Esophagus (tissue), 2 donors: ENCODE data around the gene FBXL7. TPM values are rescaled to one million over a fixed set of nuclear protein-coding genes. Genes with fewer than 3 reads are reported as not detected.

ENCODE experiments used
- H3K27ac ChIP-seq, 2 donors: one replicate each; pipeline ENCODE4 v1.5.1; 2013; ENCODE audit warnings: low read depth in 2 of 2, mild to moderate bottlenecking in 2 of 2, inconsistent platforms in 1 of 2, low read length in 1 of 2, moderate library complexity in 1 of 2
- H3K27me3 ChIP-seq, 2 donors: one replicate each; pipeline ENCODE4 v1.6.1; 2013; ENCODE audit warnings: low read length in 2 of 2, control low read depth in 1 of 2, mild to moderate bottlenecking in 1 of 2; ENCODE audit not compliant: insufficient read depth in 2 of 2, control insufficient read depth in 1 of 2
- H3K36me3 ChIP-seq, 2 donors: one replicate each; pipeline ENCODE4 v1.6.1; 2013; ENCODE audit warnings: low read length in 1 of 2; ENCODE audit not compliant: control insufficient read depth in 2 of 2, insufficient read depth in 2 of 2
- H3K4me1 ChIP-seq, 2 donors: one replicate each; pipeline ENCODE4 v1.6.1; 2013; ENCODE audit warnings: low read length in 1 of 2; ENCODE audit not compliant: control insufficient read depth in 2 of 2, insufficient read depth in 2 of 2
- H3K4me3 ChIP-seq, 2 donors: one replicate each; pipeline ENCODE4 v1.5.1; 2013; ENCODE audit warnings: low read length in 2 of 2, mild to moderate bottlenecking in 2 of 2, low read depth in 1 of 2, moderate library complexity in 1 of 2
- H3K9me3 ChIP-seq, 2 donors: one replicate each; pipeline ENCODE4 v1.6.1; 2013; ENCODE audit warnings: mild to moderate bottlenecking in 2 of 2, low read depth in 1 of 2, low read length in 1 of 2, moderate library complexity in 1 of 2; ENCODE audit not compliant: control insufficient read depth in 2 of 2, insufficient read depth in 1 of 2
- WGBS, 2 donors: extraction: QIAGEN DNeasy Blood & Tissue Kit; methylation state at CpG; one replicate each; pipeline ENCODE4 v1.1.7; 2013; 5-methylcytosine and 5-hydroxymethylcytosine counted together
- polyA plus RNA-seq, 2 donors: library from polyadenylated mRNA; stranded (reverse); fragments of 200-250 nt; gene quantifications; one replicate each; pipeline ENCODE4 v1.2.3, GENCODE V29; 2013
- donor health status: healthy with polysubstance abuse.
- donor health status: Bipolar disorder and iron deficiency.

The FBXL7 gene
- polyA plus RNA-seq, 2 donors = 1.8 to 4.4 TPM

- Histone ChIP-seq H3K27me3 (no peaks in the 10 kb centered on the region), H3K36me3 (no peaks in the 10 kb centered on the region), H3K27ac (no peak overlapping the region), H3K9me3 (no peaks in the 10 kb centered on the region), H3K4me1 (no peaks in the 10 kb centered on the region), H3K4me3 (no peak overlapping the region)
- 69 to 78% methylated on average over 8 of the region's 8 CpGs for WGBS, 2 donors
These were observed 237.2 kb downstream of the FBXL7 start for GRCh38 chr5:15737036-15737821.

- H3K4me3 ChIP-seq = no peak overlapping the region
- H3K9me3 ChIP-seq = no peaks in the 10 kb centered on the region
- 63 to 68% methylated on average over 5 of the region's 5 CpGs for WGBS, 2 donors
- H3K36me3 ChIP-seq = no peaks in the 10 kb centered on the region
- no peaks in the 10 kb centered on the region for H3K27me3 ChIP-seq
- H3K27ac ChIP-seq = no peak overlapping the region
- no peaks in the 10 kb centered on the region for H3K4me1 ChIP-seq
These were observed 238.1 kb downstream of the FBXL7 start for GRCh38 chr5:15737871-15738664.

- H3K27me3 ChIP-seq = no peaks in the 10 kb centered on the region
- H3K4me3 ChIP-seq = no peak overlapping the region
- H3K9me3 ChIP-seq = peaks cover 0 to 5% of the 10 kb centered on the region in 2 donors
- no peaks in the 10 kb centered on the region for H3K36me3 ChIP-seq
- H3K27ac ChIP-seq = no peak overlapping the region
- no peaks in the 10 kb centered on the region for H3K4me1 ChIP-seq
These were observed 240.4 kb downstream of the FBXL7 start for GRCh38 chr5:15740383-15740782.

- 64 to 78% methylated on average over 5 of the region's 5 CpGs for WGBS, 2 donors
- Histone ChIP-seq H3K36me3 (no peaks in the 10 kb centered on the region), H3K9me3 (peaks cover 0 to 5% of the 10 kb centered on the region in 2 donors), H3K27me3 (no peaks in the 10 kb centered on the region), H3K27ac (no peak overlapping the region), H3K4me1 (no peaks in the 10 kb centered on the region), H3K4me3 (no peak overlapping the region)
These were observed 241.6 kb downstream of the FBXL7 start for GRCh38 chr5:15741591-15741990.

GRCh38 chr5:15746833-15747232, 246.9 kb downstream of the FBXL7 start:
- peaks cover 0 to 5% of the 10 kb centered on the region in 2 donors for H3K9me3 ChIP-seq
- H3K27ac ChIP-seq = no peak overlapping the region
- no peaks in the 10 kb centered on the region for H3K36me3 ChIP-seq
- H3K4me1 ChIP-seq = no peaks in the 10 kb centered on the region
- no peaks in the 10 kb centered on the region for H3K27me3 ChIP-seq
- H3K4me3 ChIP-seq = no peak overlapping the region
- 68 to 75% methylated on average over 2 of the region's 2 CpGs for WGBS, 2 donors

- no peak overlapping the region for H3K4me3 ChIP-seq
- H3K4me1 ChIP-seq = no peaks in the 10 kb centered on the region
- WGBS, 2 donors = 53 to 56% methylated on average over 2 of the region's 2 CpGs
- no peaks in the 10 kb centered on the region for H3K36me3 ChIP-seq
- H3K27me3 ChIP-seq = no peaks in the 10 kb centered on the region
- H3K9me3 ChIP-seq = peaks cover 0 to 4% of the 10 kb centered on the region in 2 donors
- no peak overlapping the region for H3K27ac ChIP-seq
These were observed 248.3 kb downstream of the FBXL7 start for GRCh38 chr5:15748266-15748665.

- 60 to 67% methylated on average over 10 of the region's 10 CpGs for WGBS, 2 donors
- Histone ChIP-seq H3K27ac (no peak overlapping the region), H3K9me3 (no peaks in the 10 kb centered on the region), H3K27me3 (no peaks in the 10 kb centered on the region), H3K4me3 (peak overlapping the region in 1 of 2 donors; percentile 11), H3K4me1 (no peaks in the 10 kb centered on the region), H3K36me3 (no peaks in the 10 kb centered on the region)
These were observed 252.8 kb downstream of the FBXL7 start for GRCh38 chr5:15752663-15753285.

- H3K4me3 ChIP-seq = no peak overlapping the region
- no peaks in the 10 kb centered on the region for H3K36me3 ChIP-seq
- H3K4me1 ChIP-seq = no peaks in the 10 kb centered on the region
- H3K27me3 ChIP-seq = no peaks in the 10 kb centered on the region
- H3K27ac ChIP-seq = no peak overlapping the region
- 83 to 87% methylated on average over 1 of the region's 1 CpG for WGBS, 2 donors
- H3K9me3 ChIP-seq = no peaks in the 10 kb centered on the region
These were observed 253.8 kb downstream of the FBXL7 start for GRCh38 chr5:15753752-15754151.

GRCh38 chr5:15757103-15757502, 257.1 kb downstream of the FBXL7 start:
- no peak overlapping the region for H3K27ac ChIP-seq
- 38 to 81% methylated on average over 1 of the region's 1 CpG for WGBS, 2 donors

More at GRCh38 chr5:15757103-15757502, 257.1 kb downstream of the FBXL7 start:
- H3K27me3 ChIP-seq = no peaks in the 10 kb centered on the region
- H3K4me3 ChIP-seq = no peak overlapping the region
- H3K9me3 ChIP-seq = no peaks in the 10 kb centered on the region
- H3K4me1 ChIP-seq = no peaks in the 10 kb centered on the region
- no peaks in the 10 kb centered on the region for H3K36me3 ChIP-seq
